GM21381 (cell line): ENCODE data around the gene KCNMB3.
A peak's percentile ranks its signal among the peaks of the same experiment; 100 is the strongest.
"Not testable (repeated sequence)": the region's sequence is repeated elsewhere in the genome, so short reads cannot be mapped to it uniquely, and the experiment has no call there.

Experiments used
- ATAC-seq: cut with Tn5 transposase; IDR thresholded peaks from one replicate; pipeline ENCODE4 v1.9.1; 2021; ENCODE audit warnings: mild to moderate bottlenecking, moderate library complexity; ENCODE audit not compliant: unreplicated experiment

The KCNMB3 gene

DNA sequence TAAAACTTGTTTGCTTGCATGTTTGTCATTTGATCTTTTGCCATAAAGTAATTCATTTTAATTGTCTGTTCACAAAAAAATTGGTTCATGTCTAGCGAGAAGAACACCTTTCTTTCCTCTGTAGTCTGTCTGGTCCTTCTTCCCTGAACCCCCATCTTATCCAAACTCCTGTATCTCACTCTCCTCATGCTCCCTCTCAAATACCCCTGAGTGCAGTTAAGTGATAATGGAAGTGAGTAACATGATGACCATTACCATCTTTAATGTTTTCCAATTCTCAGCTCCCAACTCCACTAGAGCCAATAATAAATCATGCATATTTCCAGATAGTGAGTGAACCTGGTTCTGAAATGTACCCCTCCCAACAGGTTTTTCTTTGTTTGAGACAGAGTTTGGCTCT lies 14.2 kb upstream of the KCNMB3 start:
- ATAC-seq, result no peak

DNA sequence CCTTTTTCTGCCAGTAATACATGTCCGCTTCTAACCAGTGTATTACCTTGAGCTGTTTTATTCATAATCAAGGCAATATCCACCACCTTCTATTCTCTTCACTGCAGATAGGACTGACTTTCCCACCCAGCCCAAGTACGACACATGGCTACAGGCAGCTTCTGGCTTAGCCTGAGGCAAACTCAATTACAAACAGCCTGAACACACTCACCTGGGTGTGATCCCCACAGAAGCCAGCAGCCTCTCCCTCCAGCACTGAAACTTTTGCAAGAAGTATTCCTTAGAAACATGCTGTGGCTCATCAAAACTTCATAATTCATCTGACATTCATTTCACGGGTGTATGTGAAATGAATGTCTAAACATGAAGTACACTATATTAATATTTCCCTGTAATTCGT lies 13.5 kb upstream of the KCNMB3 start:
- ATAC-seq, result no peak

GRCh38 chr3:179263134-179263533 lies 12.2 kb upstream of the KCNMB3 start:
- no peak for ATAC-seq

DNA sequence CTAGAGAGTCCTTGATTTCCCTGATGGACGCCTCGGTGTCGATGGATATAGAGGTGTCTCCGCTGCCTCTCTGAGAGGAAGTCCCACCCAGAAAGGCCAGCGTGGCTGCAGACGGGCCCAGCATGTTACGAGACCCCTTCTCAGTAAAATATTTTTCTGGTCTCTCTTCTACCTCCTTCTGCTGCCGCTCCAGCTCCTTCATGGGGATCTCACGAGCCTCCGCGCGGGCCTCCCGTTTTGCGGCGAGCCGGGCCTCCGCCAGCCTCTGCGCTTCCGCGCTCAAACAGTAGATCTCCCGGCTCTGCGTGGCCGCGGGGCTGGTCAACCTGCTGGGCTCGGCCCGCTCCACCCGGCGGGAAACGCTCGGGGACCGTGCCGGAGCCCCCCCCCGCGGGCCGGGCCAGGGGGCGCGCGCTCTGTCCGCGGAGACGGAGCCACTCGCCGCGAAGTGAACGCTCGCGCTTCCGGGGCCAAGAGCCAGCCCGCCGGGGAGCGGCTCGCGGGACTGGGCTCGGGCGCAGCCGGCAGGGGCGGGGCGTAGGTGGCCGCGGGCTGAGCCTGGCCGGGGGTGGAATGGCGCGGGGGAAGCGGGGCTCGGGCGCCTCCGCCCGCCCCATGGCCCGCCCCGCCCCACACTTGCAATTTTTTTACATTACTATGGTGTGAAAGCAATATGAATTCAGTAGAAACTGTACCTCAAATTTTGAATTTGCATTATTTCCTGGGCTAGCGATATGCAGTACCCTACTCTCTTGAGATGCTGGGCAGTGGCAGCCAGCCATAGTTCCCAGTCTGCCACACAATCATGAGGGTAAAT lies 10.2 kb upstream of the KCNMB3 start:
- peak; percentile 89 for ATAC-seq

- ATAC-seq, result not testable (repeated sequence)
These were observed 9.2 kb upstream of the KCNMB3 start for GRCh38 chr3:179259959-179260756.

- ATAC-seq, result no peak
These were observed 7.9 kb upstream of the KCNMB3 start for GRCh38 chr3:179258820-179259219.

DNA sequence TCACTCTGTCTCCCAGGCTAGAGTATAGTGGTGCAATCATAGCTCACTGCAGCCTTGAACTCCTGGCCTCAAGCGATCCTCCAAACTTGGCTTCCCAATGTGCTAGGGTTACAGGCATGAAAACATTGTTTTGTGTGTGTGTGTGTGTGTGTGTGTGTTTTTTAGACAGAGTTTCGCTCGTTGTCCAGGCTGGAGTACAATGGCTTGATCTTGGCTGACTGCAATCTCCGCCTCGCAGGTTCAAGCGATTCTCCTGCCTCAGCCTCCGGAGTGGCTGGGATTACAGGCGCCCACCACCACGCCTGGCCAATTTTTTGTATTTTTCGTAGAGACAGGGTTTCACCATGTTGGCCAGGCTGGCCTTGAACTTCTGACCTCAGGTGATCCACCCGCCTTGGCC lies 6.8 kb upstream of the KCNMB3 start:
- ATAC-seq, result not testable (repeated sequence)

GRCh38 chr3:179256813-179257212 lies 5.9 kb upstream of the KCNMB3 start:
- no peak for ATAC-seq

GRCh38 chr3:179247289-179248015 lies 3.5 kb downstream of the KCNMB3 start:
- ATAC-seq, result no peak

GRCh38 chr3:179244878-179245277 lies 6.0 kb downstream of the KCNMB3 start:
- ATAC-seq, result no peak

DNA sequence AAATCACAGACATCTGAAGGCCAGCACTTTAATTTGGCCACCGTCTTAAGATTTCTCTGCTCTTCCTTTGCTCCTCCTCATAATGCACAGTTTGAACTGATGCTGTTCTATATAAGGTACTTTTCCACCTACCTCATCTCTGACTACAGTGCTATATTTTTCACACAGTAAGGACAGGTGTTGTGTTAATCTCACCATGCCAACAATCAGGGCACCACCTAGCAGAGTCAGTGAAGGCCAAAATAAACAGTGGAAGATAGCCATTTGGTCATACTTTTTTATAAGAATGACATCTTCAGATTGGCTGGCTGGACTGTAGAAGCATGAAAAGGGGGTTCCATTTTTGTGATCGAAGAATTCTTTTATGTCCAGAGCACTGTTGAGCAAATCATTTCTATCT lies 8.1 kb downstream of the KCNMB3 start:
- ATAC-seq, result not testable (repeated sequence)

DNA sequence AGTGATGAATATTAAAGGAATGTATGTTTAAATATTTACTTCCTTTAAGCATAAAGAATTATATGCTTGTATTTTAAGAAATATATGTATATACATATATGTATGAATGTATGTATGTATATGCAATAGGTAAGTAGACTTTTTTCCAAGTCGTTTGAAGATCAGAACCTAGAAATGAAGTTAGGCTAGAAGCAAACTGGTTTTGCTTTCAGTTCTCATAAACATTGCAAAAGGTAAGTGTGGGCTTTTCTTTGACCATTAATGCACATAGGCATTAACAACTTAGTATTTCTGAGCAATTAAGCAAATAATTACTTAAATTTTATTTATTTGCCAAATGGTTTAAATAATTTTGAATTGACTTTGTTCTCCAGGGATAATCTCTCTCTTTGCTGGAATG lies 10.6 kb downstream of the KCNMB3 start:
- peak; percentile 50 for ATAC-seq

GRCh38 chr3:179236669-179237301 lies 14.1 kb downstream of the KCNMB3 start:
- peak; percentile 80 for ATAC-seq

- no peak for ATAC-seq
These were observed 16.7 kb downstream of the KCNMB3 start for GRCh38 chr3:179234199-179234598.

DNA sequence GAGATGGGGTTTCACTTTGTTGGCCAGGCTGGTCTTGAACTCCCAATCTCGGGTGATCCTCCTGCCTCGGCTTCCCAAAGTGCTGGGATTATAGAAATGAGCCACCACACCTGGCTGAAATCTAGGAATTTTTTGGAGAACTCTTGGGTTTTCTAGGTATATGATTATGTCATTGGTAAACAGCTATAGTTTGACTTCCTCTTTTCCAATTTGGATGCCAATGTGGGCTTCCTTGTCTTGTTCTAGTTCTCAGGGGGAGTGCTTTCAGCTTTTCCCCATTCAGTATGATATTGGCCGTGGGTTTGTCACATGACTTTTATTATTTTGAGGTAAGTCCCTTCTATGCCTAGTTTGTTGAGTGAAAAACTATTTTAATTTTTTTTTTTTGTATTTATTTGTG lies 17.9 kb downstream of the KCNMB3 start:
- ATAC-seq, result no peak

DNA sequence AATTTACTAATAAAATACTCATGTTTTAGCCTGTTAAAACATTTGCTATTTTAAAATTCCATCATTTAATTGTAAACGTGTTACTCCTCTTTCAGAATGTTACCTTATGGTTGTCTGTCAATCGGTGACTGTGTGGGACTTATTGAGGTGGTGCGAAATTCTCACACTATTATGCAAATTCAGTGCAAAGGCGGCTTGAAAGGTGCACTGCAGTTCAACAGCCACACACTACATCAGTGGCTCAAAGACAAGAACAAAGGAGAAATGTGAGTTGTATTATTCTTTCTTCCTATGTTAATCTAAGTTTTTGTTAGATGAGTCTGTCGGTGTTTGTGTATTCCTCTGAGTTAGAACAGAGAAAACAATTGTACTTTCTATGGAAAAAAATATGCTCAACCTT lies 21.7 kb downstream of the KCNMB3 start:
- no peak for ATAC-seq

GRCh38 chr3:179227349-179227748 lies 23.6 kb downstream of the KCNMB3 start:
- ATAC-seq, result no peak

DNA sequence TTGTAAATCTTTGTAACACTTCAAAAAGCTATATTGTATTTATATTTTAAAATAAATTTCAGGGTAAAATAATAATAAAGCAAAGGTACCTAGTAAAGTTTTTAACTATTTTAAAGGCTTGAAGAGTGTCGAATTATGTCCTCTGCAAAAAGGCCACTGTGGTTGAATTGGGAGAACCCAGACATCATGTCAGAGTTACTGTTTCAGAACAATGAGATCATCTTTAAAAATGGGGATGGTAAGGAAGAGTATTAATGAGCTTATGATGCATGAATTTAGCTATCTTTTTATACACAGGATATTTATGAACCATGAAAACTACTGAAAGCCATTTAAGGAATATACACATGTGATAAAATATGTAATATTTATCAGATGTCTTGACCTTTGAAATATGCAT lies 26.3 kb downstream of the KCNMB3 start:
- ATAC-seq, result no peak

DNA sequence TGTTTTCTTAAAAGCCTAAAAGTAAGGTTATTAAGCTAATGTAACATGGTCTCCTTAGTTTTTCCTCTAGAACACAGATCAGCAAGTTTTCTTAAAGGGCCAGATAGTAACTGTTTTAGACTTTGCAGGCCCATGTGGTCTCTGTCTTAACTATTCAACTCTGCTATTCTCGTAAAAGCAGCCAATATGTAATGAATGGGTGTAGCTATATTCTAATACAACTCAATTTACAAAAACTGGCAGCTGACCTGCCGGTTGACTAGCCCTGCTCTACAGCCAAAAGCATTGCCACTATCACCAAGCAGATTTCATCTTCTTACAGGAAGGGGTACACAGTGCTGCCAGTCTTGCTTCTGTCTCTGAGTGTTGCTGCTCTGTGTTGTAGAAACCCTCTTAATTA lies 27.4 kb downstream of the KCNMB3 start:
- no peak for ATAC-seq

GRCh38 chr3:179218213-179218612 lies 32.7 kb downstream of the KCNMB3 start:
- not testable (repeated sequence) for ATAC-seq

GRCh38 chr3:179215550-179215949 lies 35.4 kb downstream of the KCNMB3 start:
- ATAC-seq, result not testable (repeated sequence)
